Smooth muscle cell (in vitro differentiated cells): ENCODE measurements around the gene MEIS1. TPM values are rescaled to one million over a fixed set of nuclear protein-coding genes. Genes with fewer than 3 reads are reported as not detected.

Experiments
- DNase-seq: peaks from one replicate; lab custom pipeline; 2025; ENCODE audit not compliant: unreplicated experiment; lab: John Stamatoyannopoulos, UW
- H2AFZ ChIP-seq: fragments of 200-600 bp; sonication (generic); 2 replicates; pipeline ENCODE4 v1.6.0; 2016; ENCODE audit warnings: antibody characterized with exemption, low read depth, mild to moderate bottlenecking
- H3F3A ChIP-seq: fragments of 200-600 bp; sonication (generic); 2 replicates; pipeline ENCODE4 v1.6.0; 2017; ENCODE audit warnings: antibody characterized with exemption, low read depth
- H3K27ac ChIP-seq: fragments of 200-600 bp; sonication (generic); 2 replicates; pipeline ENCODE4 v1.5.1; 2016; ENCODE audit warnings: low read depth, mild to moderate bottlenecking
- H3K27me3 ChIP-seq: fragments of 200-600 bp; sonication (generic); 2 replicates; pipeline ENCODE4 v1.6.1; 2016; ENCODE audit warnings: low read depth, mild to moderate bottlenecking
- H3K36me3 ChIP-seq: fragments of 200-600 bp; sonication (generic); 2 replicates; pipeline ENCODE4 v1.5.1; 2016; ENCODE audit warnings: low read depth
- H3K4me1 ChIP-seq: fragments of 200-600 bp; sonication (generic); 2 replicates; pipeline ENCODE4 v1.5.1; 2016; ENCODE audit warnings: low read depth
- H3K4me2 ChIP-seq: fragments of 200-600 bp; sonication (generic); 2 replicates; pipeline ENCODE4 v1.6.0; 2016; ENCODE audit warnings: mild to moderate bottlenecking
- H3K4me3 ChIP-seq: fragments of 200-600 bp; sonication (generic); 2 replicates; pipeline ENCODE4 v1.5.1; 2016; ENCODE audit warnings: mild to moderate bottlenecking
- H3K79me2 ChIP-seq: fragments of 200-600 bp; sonication (generic); 2 replicates; pipeline ENCODE4 v1.6.0; 2016; ENCODE audit warnings: low read depth, mild to moderate bottlenecking
- H3K9ac ChIP-seq: fragments of 200-600 bp; sonication (generic); 2 replicates; pipeline ENCODE4 v1.6.0; 2016; ENCODE audit warnings: low read depth
- H3K9me3 ChIP-seq: fragments of 200-600 bp; sonication (generic); replicated peaks from 2 replicates; pipeline ENCODE4 v1.5.1; 2016; ENCODE audit warnings: low read depth
- H4K20me1 ChIP-seq: fragments of 200-600 bp; sonication (generic); 2 replicates; pipeline ENCODE4 v1.6.0; 2016; ENCODE audit warnings: low read depth
- WGBS: methylation state at CpG from one replicate; pipeline ENCODE4 v1.1.7; 2016; ENCODE audit warnings: low lambda C conversion rate; 5-methylcytosine and 5-hydroxymethylcytosine counted together
- polyA plus RNA-seq: library from polyadenylated mRNA; unstranded; fragments of >200 nt; fragmentation: Nextera tagmentation; extraction: Ambion mirVana; gene quantifications from 2 replicates; pipeline ENCODE4 v1.2.1, GENCODE V29; 2016
- total RNA-seq: library from RNA; depleted of rRNA; stranded (reverse); fragments of >200 nt; gene quantifications from 2 replicates; pipeline ENCODE4 v1.2.3, GENCODE V29; 2014
- TF ChIP-seq, protein P1 (sequence below): fragments of 200-600 bp; sonication (generic); IDR thresholded peaks from 2 replicates; pipeline ENCODE4 v1.5.1; 2017; ENCODE audit warnings: borderline replicate concordance, mild to moderate bottlenecking, antibody characterized with exemption; ENCODE audit not compliant: insufficient read depth, poor library complexity, severe bottlenecking

The MEIS1 gene
- total and polyA plus RNA-seq, 2 experiments from 2014 or later, result 15.6 to 15.8 TPM

DNA sequence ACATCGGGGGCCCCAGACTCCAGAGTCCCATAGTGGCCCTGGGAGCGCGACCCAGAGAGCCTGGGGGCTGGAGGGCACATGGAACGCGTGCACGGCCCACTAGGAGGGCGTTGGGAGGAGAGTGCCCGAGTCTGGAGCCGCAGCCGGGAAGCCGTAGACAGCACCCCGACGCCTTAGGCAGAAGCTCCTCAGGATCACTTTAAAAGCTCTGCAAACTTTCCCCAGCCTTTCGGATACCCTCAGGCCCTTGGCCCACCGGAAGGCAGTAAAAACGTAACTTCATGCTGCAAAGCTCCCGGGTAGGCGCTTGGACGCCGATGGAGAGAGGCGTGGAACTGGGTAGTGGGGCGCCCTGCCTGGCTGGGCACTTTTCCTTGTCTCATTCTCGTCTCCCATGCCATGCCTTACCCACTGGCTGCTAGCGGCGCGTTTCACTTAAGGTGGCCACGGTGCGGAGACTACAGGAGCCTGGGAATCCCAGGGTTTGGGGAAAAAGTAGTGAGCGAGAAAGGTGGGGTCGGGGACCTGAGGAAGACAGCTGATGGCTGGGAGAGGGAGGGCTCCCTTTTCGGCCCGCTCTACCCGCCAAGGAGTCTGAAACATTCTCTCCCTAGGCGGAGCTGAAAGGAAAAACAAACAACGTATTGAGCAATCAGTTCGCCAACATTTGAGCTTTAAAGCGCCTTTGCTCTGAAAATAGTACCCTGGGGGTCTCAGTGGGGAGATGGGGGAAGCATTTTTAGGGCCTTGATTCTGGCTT is 141.8 kb downstream of the MEIS1 start:
- no peaks in the 10 kb centered on the region for H4K20me1 ChIP-seq
- H3K27ac ChIP-seq, result no peak overlapping the region
- no peak for DNase-seq
- peaks cover 57% of the 10 kb centered on the region for H3K4me1 ChIP-seq
- H3K79me2 ChIP-seq, result no peaks in the 10 kb centered on the region
- peaks cover 13% of the 10 kb centered on the region for H3F3A ChIP-seq
- H3K4me2 ChIP-seq, result peak overlapping the region; percentile 96
- no peaks in the 10 kb centered on the region for H3K36me3 ChIP-seq
- peak overlapping the region; percentile 13 for H2AFZ ChIP-seq
- H3K4me3 ChIP-seq, result peak overlapping the region; percentile 85
- WGBS, result 2% methylated on average over 37 of the region's 37 CpGs
- peaks cover 50% of the 10 kb centered on the region for H3K27me3 ChIP-seq
- H3K9ac ChIP-seq, result peak overlapping the region; percentile 11
- no peaks in the 10 kb centered on the region for H3K9me3 ChIP-seq
- TF ChIP-seq, protein P1, sequence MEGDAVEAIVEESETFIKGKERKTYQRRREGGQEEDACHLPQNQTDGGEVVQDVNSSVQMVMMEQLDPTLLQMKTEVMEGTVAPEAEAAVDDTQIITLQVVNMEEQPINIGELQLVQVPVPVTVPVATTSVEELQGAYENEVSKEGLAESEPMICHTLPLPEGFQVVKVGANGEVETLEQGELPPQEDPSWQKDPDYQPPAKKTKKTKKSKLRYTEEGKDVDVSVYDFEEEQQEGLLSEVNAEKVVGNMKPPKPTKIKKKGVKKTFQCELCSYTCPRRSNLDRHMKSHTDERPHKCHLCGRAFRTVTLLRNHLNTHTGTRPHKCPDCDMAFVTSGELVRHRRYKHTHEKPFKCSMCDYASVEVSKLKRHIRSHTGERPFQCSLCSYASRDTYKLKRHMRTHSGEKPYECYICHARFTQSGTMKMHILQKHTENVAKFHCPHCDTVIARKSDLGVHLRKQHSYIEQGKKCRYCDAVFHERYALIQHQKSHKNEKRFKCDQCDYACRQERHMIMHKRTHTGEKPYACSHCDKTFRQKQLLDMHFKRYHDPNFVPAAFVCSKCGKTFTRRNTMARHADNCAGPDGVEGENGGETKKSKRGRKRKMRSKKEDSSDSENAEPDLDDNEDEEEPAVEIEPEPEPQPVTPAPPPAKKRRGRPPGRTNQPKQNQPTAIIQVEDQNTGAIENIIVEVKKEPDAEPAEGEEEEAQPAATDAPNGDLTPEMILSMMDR, result no peak

DNA sequence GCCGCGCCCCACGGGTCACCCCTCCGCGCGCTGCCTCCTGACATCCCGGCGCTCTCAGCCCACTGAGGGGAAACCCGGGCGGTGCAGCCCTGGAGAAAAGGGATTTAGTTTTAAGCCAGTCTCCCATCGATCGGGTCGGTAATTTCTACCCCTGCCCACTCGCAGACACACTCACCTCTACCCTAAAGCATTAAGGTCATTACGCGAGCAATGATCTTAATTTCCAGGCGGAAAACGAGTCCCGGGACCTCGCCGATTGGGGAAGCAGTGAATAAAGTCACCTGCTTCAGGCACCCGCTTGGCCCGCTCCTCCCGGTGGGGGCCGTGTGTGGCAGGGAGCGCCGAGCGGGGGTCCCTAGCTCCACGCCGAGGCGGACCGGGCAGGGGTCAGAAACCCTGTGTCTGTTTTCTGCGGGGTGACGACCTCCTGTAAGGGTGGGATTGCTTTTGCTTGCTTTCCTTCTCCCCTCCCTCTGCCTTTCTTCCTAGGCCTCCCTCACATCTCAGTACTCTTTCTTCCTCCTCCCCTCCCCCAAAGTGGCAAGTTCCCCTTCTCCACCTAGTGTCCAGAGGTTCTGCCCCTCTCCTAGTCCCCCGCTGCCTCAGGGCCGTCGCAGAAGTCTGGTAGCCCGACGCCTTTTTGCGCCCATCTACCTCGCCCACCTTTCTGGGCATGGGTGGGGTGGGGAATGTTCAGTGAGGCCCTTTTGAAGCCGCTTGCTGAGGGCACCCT is 142.6 kb downstream of the MEIS1 start:
- TF ChIP-seq, protein P1, result no peak
- Histone ChIP-seq H3K9me3 (no peaks in the 10 kb centered on the region), H3K79me2 (no peaks in the 10 kb centered on the region), H3K27me3 (peaks cover 58% of the 10 kb centered on the region), H3F3A (peaks cover 13% of the 10 kb centered on the region), H3K27ac (no peak overlapping the region), H3K4me3 (peak overlapping the region; percentile 85), H2AFZ (peak overlapping the region; percentile 13), H3K9ac (no peak overlapping the region), H4K20me1 (no peaks in the 10 kb centered on the region), H3K36me3 (no peaks in the 10 kb centered on the region), H3K4me1 (peaks cover 62% of the 10 kb centered on the region), H3K4me2 (peak overlapping the region; percentile 96)
- WGBS, result 3% methylated on average over 41 of the region's 42 CpGs
- DNase-seq, result no peak

DNA sequence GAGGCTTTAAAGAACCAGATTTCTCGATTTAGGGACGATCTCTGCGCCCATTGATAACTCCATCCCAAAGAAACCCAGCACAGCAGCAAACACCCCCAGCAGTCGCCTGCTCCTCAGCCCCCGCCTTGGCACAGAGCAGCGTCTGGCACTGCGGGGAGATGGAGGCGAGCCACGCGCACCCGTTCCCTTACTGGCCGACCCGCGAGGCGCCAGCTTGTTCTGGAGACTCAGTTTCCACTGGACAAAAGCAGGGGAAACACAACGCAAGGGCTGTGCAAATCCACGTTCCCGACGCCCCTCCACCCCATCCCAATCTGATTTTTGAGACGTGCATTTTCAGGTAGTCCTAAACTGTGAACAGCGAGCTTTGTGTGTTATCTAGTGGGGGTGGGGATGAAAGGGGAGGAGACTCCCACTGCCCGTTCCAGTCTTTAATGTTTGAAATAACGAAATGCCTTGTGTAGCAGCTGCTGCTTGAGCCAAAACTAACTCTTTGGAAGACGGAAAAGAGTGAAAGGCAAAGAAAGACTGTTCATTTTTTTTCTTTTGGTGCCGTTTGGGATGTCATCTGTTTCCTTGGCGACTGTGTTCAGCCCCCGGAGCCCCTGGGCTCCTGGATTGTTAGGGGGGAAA is 143.2 kb downstream of the MEIS1 start:
- H2AFZ ChIP-seq, result no peak overlapping the region
- H3K4me3 ChIP-seq, result peak overlapping the region; percentile 85
- H3F3A ChIP-seq, result peaks cover 8% of the 10 kb centered on the region
- no peak for DNase-seq
- H4K20me1 ChIP-seq, result no peaks in the 10 kb centered on the region
- H3K9ac ChIP-seq, result no peak overlapping the region
- H3K79me2 ChIP-seq, result no peaks in the 10 kb centered on the region
- H3K27ac ChIP-seq, result no peak overlapping the region
- H3K36me3 ChIP-seq, result no peaks in the 10 kb centered on the region
- H3K4me2 ChIP-seq, result peak overlapping the region; percentile 96
- TF ChIP-seq, protein P1, result no peak
- 3% methylated on average over 27 of the region's 27 CpGs for WGBS
- peaks cover 64% of the 10 kb centered on the region for H3K27me3 ChIP-seq
- H3K4me1 ChIP-seq, result peaks cover 63% of the 10 kb centered on the region
- no peaks in the 10 kb centered on the region for H3K9me3 ChIP-seq
